HL-60/S4 (cell line): ENCODE data around the gene LMF1.

ENCODE experiments used
- in situ Hi-C: fragments of 300-500 bp; cut with MboI; formaldehyde crosslinking; loops from 2 replicates; pipeline ENCODE4 v1.14.3; 2022; ENCODE audit warnings: low sequenced_read_pairs

The LMF1 gene

GRCh38 chr16:931626-932500, 38.9 kb downstream of the LMF1 start:
- in situ Hi-C loops = no loop called here

- in situ Hi-C loops = no loop called here
Measured at GRCh38 chr16:931171-931570, 39.6 kb downstream of the LMF1 start.

GRCh38 chr16:930511-930910, 40.3 kb downstream of the LMF1 start:
- in situ Hi-C loops = no loop called here

GRCh38 chr16:930076-930475, 40.7 kb downstream of the LMF1 start:
- in situ Hi-C loops = no loop called here

- in situ Hi-C loops = no loop called here
Measured at GRCh38 chr16:929227-930073, 41.3 kb downstream of the LMF1 start.

GRCh38 chr16:928526-928925, 42.3 kb downstream of the LMF1 start:
- in situ Hi-C loops = no loop called here

- in situ Hi-C loops = no loop called here
Measured at GRCh38 chr16:927931-928330, 42.9 kb downstream of the LMF1 start.

GRCh38 chr16:927406-927805, 43.4 kb downstream of the LMF1 start:
- in situ Hi-C loops = no loop called here

GRCh38 chr16:926715-927114, 44.1 kb downstream of the LMF1 start:
- in situ Hi-C loops = no loop called here

GRCh38 chr16:924806-925205, 46.0 kb downstream of the LMF1 start:
- in situ Hi-C loops = no loop called here

GRCh38 chr16:924063-924462, 46.7 kb downstream of the LMF1 start:
- in situ Hi-C loops = no loop called here

- in situ Hi-C loops = no loop called here
Measured at GRCh38 chr16:923184-923583, 47.6 kb downstream of the LMF1 start.

- in situ Hi-C loops = no loop called here
Measured at GRCh38 chr16:922051-922450, 48.7 kb downstream of the LMF1 start.

- in situ Hi-C loops = no loop called here
Measured at GRCh38 chr16:921321-921905, 49.4 kb downstream of the LMF1 start.

GRCh38 chr16:920717-921116, 50.1 kb downstream of the LMF1 start:
- in situ Hi-C loops = no loop called here

GRCh38 chr16:920051-920681, 50.6 kb downstream of the LMF1 start:
- in situ Hi-C loops = no loop called here

GRCh38 chr16:919658-920050, 51.1 kb downstream of the LMF1 start:
- in situ Hi-C loops = no loop called here

GRCh38 chr16:918741-919657, 51.8 kb downstream of the LMF1 start:
- in situ Hi-C loops = no loop called here

GRCh38 chr16:918068-918467, 52.7 kb downstream of the LMF1 start:
- in situ Hi-C loops = no loop called here

- in situ Hi-C loops = no loop called here
Measured at GRCh38 chr16:917591-918061, 53.2 kb downstream of the LMF1 start.
